Measurements from ENCODE around the gene IQCN.

DNA sequence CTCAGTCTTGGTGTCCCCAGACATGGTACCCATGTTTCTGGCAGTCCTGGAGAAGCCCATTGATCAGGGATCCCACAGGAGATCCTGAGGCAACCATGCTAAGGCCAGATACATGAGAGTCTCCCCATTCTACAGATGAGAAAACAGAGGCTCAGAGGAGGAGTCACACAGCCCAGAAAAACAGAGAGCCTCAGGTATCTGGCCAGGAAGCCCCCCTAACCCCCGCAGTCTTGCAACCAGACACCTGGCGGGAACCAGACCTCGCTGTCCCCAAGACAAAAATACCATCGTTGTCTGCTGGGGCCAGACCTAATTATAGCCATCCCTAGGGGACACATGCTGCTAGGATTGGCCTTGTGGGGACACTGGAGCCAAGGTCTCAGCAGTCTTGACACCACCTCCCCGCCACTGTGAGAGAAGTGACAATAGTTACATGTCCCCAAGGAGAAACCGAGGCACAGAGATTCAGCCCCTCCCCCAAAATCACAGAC lies 46.4 kb downstream of the IQCN start:
- no peak for TF ChIP-seq POLR2A (IDR thresholded peaks at IDR 0.05)
- TF ChIP-seq, protein P1, sequence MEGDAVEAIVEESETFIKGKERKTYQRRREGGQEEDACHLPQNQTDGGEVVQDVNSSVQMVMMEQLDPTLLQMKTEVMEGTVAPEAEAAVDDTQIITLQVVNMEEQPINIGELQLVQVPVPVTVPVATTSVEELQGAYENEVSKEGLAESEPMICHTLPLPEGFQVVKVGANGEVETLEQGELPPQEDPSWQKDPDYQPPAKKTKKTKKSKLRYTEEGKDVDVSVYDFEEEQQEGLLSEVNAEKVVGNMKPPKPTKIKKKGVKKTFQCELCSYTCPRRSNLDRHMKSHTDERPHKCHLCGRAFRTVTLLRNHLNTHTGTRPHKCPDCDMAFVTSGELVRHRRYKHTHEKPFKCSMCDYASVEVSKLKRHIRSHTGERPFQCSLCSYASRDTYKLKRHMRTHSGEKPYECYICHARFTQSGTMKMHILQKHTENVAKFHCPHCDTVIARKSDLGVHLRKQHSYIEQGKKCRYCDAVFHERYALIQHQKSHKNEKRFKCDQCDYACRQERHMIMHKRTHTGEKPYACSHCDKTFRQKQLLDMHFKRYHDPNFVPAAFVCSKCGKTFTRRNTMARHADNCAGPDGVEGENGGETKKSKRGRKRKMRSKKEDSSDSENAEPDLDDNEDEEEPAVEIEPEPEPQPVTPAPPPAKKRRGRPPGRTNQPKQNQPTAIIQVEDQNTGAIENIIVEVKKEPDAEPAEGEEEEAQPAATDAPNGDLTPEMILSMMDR (IDR thresholded peaks at IDR 0.05) = no peak

Measured in uterus (tissue), 2 donors.